NOMO-1 treated with dmso at 0.1 percent for 144 hours (cell line): ENCODE measurements around the gene FGF7.
"Not testable (repeated sequence)": the region's sequence is repeated elsewhere in the genome, so short reads cannot be mapped to it uniquely, and the experiment has no call there.

Experiments
- DNase-seq: peaks from one replicate; lab custom pipeline; 2025; ENCODE audit not compliant: unreplicated experiment; lab: John Stamatoyannopoulos, UW

FGF7 gene

GRCh38 chr15:49423021-49423420 lies at the start of gene FGF7:
TSS of gene FGF7 (plus strand) at chr15:49423242. CDS start at chr15:49424298, 1,056 bp downstream.
- no peak for DNase-seq

GRCh38 chr15:49379996-49380395 lies 43.0 kb upstream of the FGF7 start:
- peak; percentile 33 for DNase-seq

- no peak for DNase-seq
These were observed 42.1 kb upstream of the FGF7 start for GRCh38 chr15:49380912-49381311.

GRCh38 chr15:49382394-49382793 lies 40.6 kb upstream of the FGF7 start:
- DNase-seq = no peak

GRCh38 chr15:49383266-49383665 lies 39.8 kb upstream of the FGF7 start:
- no peak for DNase-seq

GRCh38 chr15:49387471-49387870 lies 35.6 kb upstream of the FGF7 start:
- peak; percentile 10 for DNase-seq

GRCh38 chr15:49402515-49403296 lies 20.3 kb upstream of the FGF7 start:
- not testable (repeated sequence) for DNase-seq

GRCh38 chr15:49406352-49407118 lies 16.5 kb upstream of the FGF7 start:
- DNase-seq = no peak

GRCh38 chr15:49410641-49411040 lies 12.4 kb upstream of the FGF7 start:
- DNase-seq = no peak

GRCh38 chr15:49412797-49413196 lies 10.2 kb upstream of the FGF7 start:
- DNase-seq = no peak

- DNase-seq = no peak
These were observed 7.9 kb upstream of the FGF7 start for GRCh38 chr15:49415149-49415548.

- DNase-seq = no peak
These were observed 7.4 kb upstream of the FGF7 start for GRCh38 chr15:49415638-49416037.

- DNase-seq = no peak
These were observed 4.2 kb upstream of the FGF7 start for GRCh38 chr15:49418811-49419210.

- DNase-seq = no peak
These were observed 1.1 kb upstream of the FGF7 start for GRCh38 chr15:49421991-49422390.

- DNase-seq = no peak
These were observed 984 bp downstream of the FGF7 start for GRCh38 chr15:49423901-49424550.

- no peak for DNase-seq
These were observed 1.9 kb downstream of the FGF7 start for GRCh38 chr15:49424954-49425353.

- no peak for DNase-seq
These were observed 4.3 kb downstream of the FGF7 start for GRCh38 chr15:49427372-49427771.

GRCh38 chr15:49428409-49429095 lies 5.5 kb downstream of the FGF7 start:
- DNase-seq = no peak

GRCh38 chr15:49430046-49430445 lies 7.0 kb downstream of the FGF7 start:
- DNase-seq = no peak

GRCh38 chr15:49435174-49435573 lies 12.1 kb downstream of the FGF7 start:
- DNase-seq = no peak

GRCh38 chr15:49436751-49437150 lies 13.7 kb downstream of the FGF7 start:
- no peak for DNase-seq
